CD4-positive, CD25-positive, alpha-beta regulatory T cell (primary cell): ENCODE data around the gene TRABD2B. TPM values are rescaled to one million over a fixed set of nuclear protein-coding genes. Genes with fewer than 3 reads are reported as not detected.

Experiments used
- ATAC-seq, 2 donors: fragments of 150-1000 bp; cut with Tn5 transposase; one replicate each; pipeline ENCODE4 v1.10.0; 2021; ENCODE audit warnings: low read depth in 2 of 2, moderate number of reproducible peaks in 2 of 2, moderate library complexity in 1 of 2
- DNase-seq, 3 donors: peaks; one replicate each; pipeline versions ENCODE4 v3.0.0 to v3.0.0-alpha.2; 2012 to 2022; ENCODE audit warnings: mixed read lengths in 1 of 3
- H3K27ac ChIP-seq: one replicate; pipeline ENCODE4 v1.7.0; 2013; ENCODE audit warnings: mild to moderate bottlenecking, low read length; ENCODE audit not compliant: insufficient read depth, poor library complexity, severe bottlenecking
- H3K27me3 ChIP-seq: one replicate; pipeline ENCODE4 v1.7.0; 2013; ENCODE audit warnings: low read length; ENCODE audit not compliant: control insufficient read depth, insufficient read depth
- H3K36me3 ChIP-seq: one replicate; pipeline ENCODE4 v1.7.0; 2013; ENCODE audit warnings: mild to moderate bottlenecking, low read length, moderate library complexity; ENCODE audit not compliant: control insufficient read depth, insufficient read depth
- H3K4me1 ChIP-seq: 2 replicates; pipeline ENCODE4 v1.7.0; 2013; ENCODE audit warnings: mild to moderate bottlenecking, low read length; ENCODE audit not compliant: insufficient read depth, control insufficient read depth, poor library complexity, severe bottlenecking
- H3K4me3 ChIP-seq: one replicate; pipeline ENCODE4 v1.7.0; 2013; ENCODE audit warnings: low read depth, mild to moderate bottlenecking, low read length, moderate library complexity
- H3K9me3 ChIP-seq, 2 experiments: 1 replicate in 1 of 2; 2 replicates in 1 of 2; pipeline ENCODE4 v1.7.0; 2013; ENCODE audit warnings: low read length in 2 of 2, mild to moderate bottlenecking in 1 of 2, moderate library complexity in 1 of 2; ENCODE audit not compliant: control insufficient read depth in 2 of 2
- H3K27ac Mint-ChIP-seq, 3 donors: one replicate each; pipeline ENCODE4 v1.8.0; 2020 to 2022; ENCODE audit warnings: mild to moderate bottlenecking in 3 of 3, mixed read lengths in 3 of 3, moderate library complexity in 2 of 3
- H3K27me3 Mint-ChIP-seq: one replicate; pipeline ENCODE4 v1.8.0; 2022; ENCODE audit warnings: mild to moderate bottlenecking, mixed read lengths
- H3K36me3 Mint-ChIP-seq: one replicate; pipeline ENCODE4 v1.8.0; 2020; ENCODE audit warnings: mixed read lengths
- H3K4me1 Mint-ChIP-seq, 4 donors: one replicate each; pipeline ENCODE4 v1.8.0; 2020 to 2022; ENCODE audit warnings: mixed read lengths in 4 of 4, mild to moderate bottlenecking in 1 of 4
- H3K4me3 Mint-ChIP-seq, 4 donors: one replicate each; pipeline ENCODE4 v1.8.0; 2020 to 2022; ENCODE audit warnings: mild to moderate bottlenecking in 4 of 4, mixed read lengths in 4 of 4, moderate library complexity in 3 of 4
- H3K9me3 Mint-ChIP-seq, 7 donors: one replicate each; pipeline ENCODE4 v1.8.0; 2020 to 2022; ENCODE audit warnings: mixed read lengths in 7 of 7, mild to moderate bottlenecking in 3 of 7, moderate library complexity in 2 of 7
- polyA plus RNA-seq, 4 donors: library from polyadenylated mRNA; unstranded; fragments of 300-500 nt; fragmentation: Illumina TruSeq; gene quantifications; one replicate each; pipeline ENCODE4 v1.2.3, GENCODE V29; 2021
- total RNA-seq: library from RNA; stranded (reverse); gene quantifications from one replicate; pipeline ENCODE4 v1.2.3, GENCODE V29; 2022

TRABD2B gene
- total and polyA plus RNA-seq, 5 donors from 2014 or later, result not detected

DNA sequence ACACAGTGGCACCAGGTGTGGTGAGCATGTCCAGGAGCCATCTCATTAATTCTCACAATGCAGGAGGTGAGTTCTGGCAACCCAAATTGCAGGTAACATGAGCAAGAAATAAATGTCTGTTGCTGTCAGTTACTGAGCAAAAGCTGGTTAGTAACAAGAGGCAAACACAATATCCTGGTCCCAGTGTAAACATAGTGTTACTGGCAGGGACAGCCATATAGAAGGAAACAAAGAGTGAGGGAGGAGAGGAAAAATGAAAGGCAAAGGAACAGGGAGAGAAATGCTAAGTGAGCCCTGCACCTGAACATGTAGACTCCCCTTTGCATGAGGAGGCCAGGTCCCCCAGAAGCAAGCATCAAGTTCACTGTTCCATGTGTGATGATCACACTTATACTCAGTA lies 203.6 kb downstream of the TRABD2B start:
- no peaks in the 10 kb centered on the region for H3K4me1 Mint-ChIP-seq
- Histone ChIP-seq H3K36me3 (no peaks in the 10 kb centered on the region), H3K4me3 (no peak overlapping the region), H3K4me1 (no peaks in the 10 kb centered on the region), H3K27ac (no peak overlapping the region), H3K27me3 (no peaks in the 10 kb centered on the region), H3K9me3 (no peaks in the 10 kb centered on the region)
- H3K9me3 Mint-ChIP-seq, result peaks cover 0 to 2% (median 0%) of the 10 kb centered on the region in 7 donors
- H3K36me3 Mint-ChIP-seq, result no peaks in the 10 kb centered on the region
- no peak overlapping the region for H3K27ac Mint-ChIP-seq
- no peak for DNase-seq
- no peaks in the 10 kb centered on the region for H3K27me3 Mint-ChIP-seq
- ATAC-seq, result no peak
- no peak overlapping the region for H3K4me3 Mint-ChIP-seq

DNA sequence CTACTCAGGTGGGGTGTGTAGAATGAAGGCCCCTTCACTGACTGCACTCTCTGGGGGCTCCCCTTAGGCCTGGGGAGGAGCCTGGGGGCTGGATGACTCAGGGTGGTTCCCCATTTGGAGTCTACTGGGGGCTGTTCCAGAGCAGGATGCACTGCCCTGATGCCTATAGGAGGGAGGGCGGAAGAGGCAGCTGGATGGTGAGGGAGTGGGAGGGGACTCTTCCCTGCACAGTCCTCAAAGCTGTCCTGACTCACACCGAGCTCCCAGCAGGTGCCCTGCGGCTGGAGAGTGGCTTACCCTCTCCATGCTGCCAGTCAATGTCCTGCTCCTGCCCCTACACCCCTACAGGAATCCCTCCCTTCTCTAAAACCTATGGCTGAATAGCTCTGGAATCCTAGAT lies 204.4 kb downstream of the TRABD2B start:
- no peaks in the 10 kb centered on the region for H3K27me3 Mint-ChIP-seq
- Histone ChIP-seq H3K4me1 (no peaks in the 10 kb centered on the region), H3K4me3 (no peak overlapping the region), H3K9me3 (no peaks in the 10 kb centered on the region), H3K36me3 (no peaks in the 10 kb centered on the region), H3K27ac (no peak overlapping the region), H3K27me3 (no peaks in the 10 kb centered on the region)
- no peak for ATAC-seq
- no peak overlapping the region for H3K27ac Mint-ChIP-seq
- DNase-seq, result no peak
- no peak overlapping the region for H3K4me3 Mint-ChIP-seq
- H3K4me1 Mint-ChIP-seq, result no peaks in the 10 kb centered on the region
- peaks cover 0 to 2% (median 0%) of the 10 kb centered on the region in 7 donors for H3K9me3 Mint-ChIP-seq
- H3K36me3 Mint-ChIP-seq, result no peaks in the 10 kb centered on the region

DNA sequence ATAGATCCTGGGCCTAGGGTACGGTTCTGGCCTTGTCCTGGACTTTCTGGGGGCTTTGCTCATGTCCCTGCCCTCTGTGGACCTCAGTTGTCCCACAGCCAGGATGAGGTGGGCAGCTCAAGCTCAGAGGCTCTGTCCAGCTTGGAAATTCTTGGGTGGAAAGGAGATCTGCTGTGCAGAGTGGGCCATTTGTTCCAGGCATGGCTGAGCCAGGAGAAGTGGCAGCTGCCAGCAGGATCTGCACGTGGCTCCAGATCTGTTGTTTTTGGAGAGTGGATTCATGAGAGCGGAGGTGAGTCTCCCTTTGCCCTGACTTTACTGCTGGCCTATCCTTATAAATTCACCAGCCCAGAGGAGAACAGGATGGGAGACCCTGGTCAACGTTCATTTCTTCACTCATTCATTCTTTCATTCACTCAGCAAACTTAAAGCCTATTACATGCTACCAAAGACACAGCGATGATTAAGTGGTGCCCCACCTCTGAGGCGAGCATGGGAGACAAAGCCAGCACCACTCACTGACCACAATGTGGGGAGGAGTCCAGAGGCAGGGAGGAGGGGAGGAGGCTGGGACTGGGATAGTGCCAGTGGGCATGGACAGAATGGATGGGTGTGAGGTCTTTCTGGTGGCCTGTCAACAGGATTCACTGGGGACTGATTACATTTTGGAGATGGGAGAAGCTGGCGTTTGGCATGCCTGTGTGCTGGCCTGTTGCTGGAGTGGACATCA lies 205.1 kb downstream of the TRABD2B start:
- Histone ChIP-seq H3K36me3 (no peaks in the 10 kb centered on the region), H3K27ac (no peak overlapping the region), H3K4me3 (no peak overlapping the region), H3K4me1 (no peaks in the 10 kb centered on the region), H3K9me3 (no peaks in the 10 kb centered on the region), H3K27me3 (no peaks in the 10 kb centered on the region)
- Mint-ChIP-seq H3K27me3 (no peaks in the 10 kb centered on the region), H3K4me3 (no peak overlapping the region), H3K36me3 (no peaks in the 10 kb centered on the region), H3K4me1 (no peaks in the 10 kb centered on the region), H3K27ac (peak overlapping the region in 1 of 3 donors; percentile 20), H3K9me3 (peaks cover 0 to 2% (median 0%) of the 10 kb centered on the region in 7 donors)
- no peak for DNase-seq
- no peak for ATAC-seq

DNA sequence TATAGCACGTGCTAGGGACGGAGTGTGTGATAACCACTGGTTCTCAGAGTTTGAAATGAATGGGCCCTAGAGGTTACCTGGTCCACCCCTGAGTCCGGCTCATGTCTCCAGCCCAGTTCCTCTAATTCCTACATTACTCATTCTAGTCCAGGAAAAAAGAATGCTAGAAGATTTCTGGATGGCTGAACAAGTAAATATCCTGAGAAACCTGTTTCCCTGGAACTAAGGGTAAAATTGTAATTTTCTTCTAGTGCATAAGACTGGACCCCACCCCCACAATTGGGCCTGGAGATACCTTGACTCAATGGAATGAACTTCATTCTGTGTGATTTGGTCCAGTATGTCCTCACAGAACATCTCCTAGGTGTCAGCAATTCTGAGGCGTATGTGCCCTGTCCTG lies 208.4 kb downstream of the TRABD2B start:
- H3K9me3 Mint-ChIP-seq, result peaks cover 0 to 4% (median 0%) of the 10 kb centered on the region in 7 donors
- H3K36me3 Mint-ChIP-seq, result no peaks in the 10 kb centered on the region
- Histone ChIP-seq H3K9me3 (no peaks in the 10 kb centered on the region), H3K27me3 (no peaks in the 10 kb centered on the region), H3K36me3 (no peaks in the 10 kb centered on the region), H3K4me1 (no peaks in the 10 kb centered on the region), H3K27ac (no peak overlapping the region), H3K4me3 (no peak overlapping the region)
- ATAC-seq (no peak), DNase-seq (no peak)
- no peaks in the 10 kb centered on the region for H3K4me1 Mint-ChIP-seq
- no peak overlapping the region for H3K4me3 Mint-ChIP-seq
- no peak overlapping the region for H3K27ac Mint-ChIP-seq
- H3K27me3 Mint-ChIP-seq, result no peaks in the 10 kb centered on the region

DNA sequence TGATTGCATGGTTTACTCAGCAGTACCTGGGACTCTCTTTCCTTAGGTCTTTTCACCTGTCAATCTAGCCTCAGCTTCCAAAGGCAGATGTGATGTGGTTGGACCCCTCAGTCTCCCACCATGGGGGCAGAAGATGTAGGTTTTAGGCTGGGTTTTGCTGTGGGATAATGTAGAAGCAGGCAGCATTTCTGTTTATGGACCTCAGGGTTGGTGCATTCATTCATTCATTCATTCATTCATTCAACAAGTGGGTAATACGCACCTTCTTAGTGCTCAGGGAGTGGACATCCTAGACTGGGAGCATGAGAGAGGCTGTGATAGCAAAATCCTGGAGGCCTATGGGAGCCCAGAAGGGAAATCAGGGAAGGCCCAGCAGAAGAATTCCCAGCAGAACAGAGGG lies 209.6 kb downstream of the TRABD2B start:
- Histone ChIP-seq H3K27me3 (no peaks in the 10 kb centered on the region), H3K27ac (no peak overlapping the region), H3K4me1 (no peaks in the 10 kb centered on the region), H3K36me3 (no peaks in the 10 kb centered on the region), H3K9me3 (no peaks in the 10 kb centered on the region), H3K4me3 (no peak overlapping the region)
- Mint-ChIP-seq H3K27ac (no peak overlapping the region), H3K36me3 (no peaks in the 10 kb centered on the region), H3K9me3 (peaks cover 0 to 2% (median 0%) of the 10 kb centered on the region in 7 donors), H3K4me3 (no peak overlapping the region), H3K27me3 (no peaks in the 10 kb centered on the region), H3K4me1 (no peaks in the 10 kb centered on the region)
- no peak for DNase-seq
- ATAC-seq, result no peak

DNA sequence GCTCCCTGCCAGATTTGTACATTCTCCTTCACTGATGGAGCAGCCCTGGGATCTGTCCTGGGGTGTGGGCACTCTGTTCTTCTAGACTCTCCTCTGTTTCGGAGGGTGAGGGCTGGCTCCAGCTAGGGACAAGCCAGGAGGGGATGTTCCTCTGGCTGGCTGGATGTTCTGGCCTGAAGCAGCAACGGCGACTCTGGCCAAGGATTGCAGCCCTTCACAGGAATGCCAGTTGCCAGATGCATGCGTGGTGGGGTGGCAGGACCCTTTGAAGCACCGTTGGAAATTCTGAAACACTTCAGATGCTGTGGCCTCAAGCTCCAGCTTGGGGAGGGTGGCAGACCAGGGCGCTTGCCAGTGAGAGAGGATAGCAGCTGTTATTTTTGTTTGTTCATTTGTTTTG lies 210.9 kb downstream of the TRABD2B start:
- no peaks in the 10 kb centered on the region for H3K27me3 Mint-ChIP-seq
- H3K9me3 Mint-ChIP-seq, result peaks cover 0 to 2% (median 0%) of the 10 kb centered on the region in 7 donors
- no peaks in the 10 kb centered on the region for H3K9me3 ChIP-seq
- DNase-seq, result no peak
- no peak overlapping the region for H3K4me3 Mint-ChIP-seq
- H3K27ac ChIP-seq, result no peak overlapping the region
- no peaks in the 10 kb centered on the region for H3K36me3 ChIP-seq
- H3K4me1 Mint-ChIP-seq, result no peaks in the 10 kb centered on the region
- H3K4me1 ChIP-seq, result no peaks in the 10 kb centered on the region
- H3K27me3 ChIP-seq, result no peaks in the 10 kb centered on the region
- H3K27ac Mint-ChIP-seq, result no peak overlapping the region
- H3K36me3 Mint-ChIP-seq, result no peaks in the 10 kb centered on the region
- H3K4me3 ChIP-seq, result no peak overlapping the region
- ATAC-seq, result no peak

DNA sequence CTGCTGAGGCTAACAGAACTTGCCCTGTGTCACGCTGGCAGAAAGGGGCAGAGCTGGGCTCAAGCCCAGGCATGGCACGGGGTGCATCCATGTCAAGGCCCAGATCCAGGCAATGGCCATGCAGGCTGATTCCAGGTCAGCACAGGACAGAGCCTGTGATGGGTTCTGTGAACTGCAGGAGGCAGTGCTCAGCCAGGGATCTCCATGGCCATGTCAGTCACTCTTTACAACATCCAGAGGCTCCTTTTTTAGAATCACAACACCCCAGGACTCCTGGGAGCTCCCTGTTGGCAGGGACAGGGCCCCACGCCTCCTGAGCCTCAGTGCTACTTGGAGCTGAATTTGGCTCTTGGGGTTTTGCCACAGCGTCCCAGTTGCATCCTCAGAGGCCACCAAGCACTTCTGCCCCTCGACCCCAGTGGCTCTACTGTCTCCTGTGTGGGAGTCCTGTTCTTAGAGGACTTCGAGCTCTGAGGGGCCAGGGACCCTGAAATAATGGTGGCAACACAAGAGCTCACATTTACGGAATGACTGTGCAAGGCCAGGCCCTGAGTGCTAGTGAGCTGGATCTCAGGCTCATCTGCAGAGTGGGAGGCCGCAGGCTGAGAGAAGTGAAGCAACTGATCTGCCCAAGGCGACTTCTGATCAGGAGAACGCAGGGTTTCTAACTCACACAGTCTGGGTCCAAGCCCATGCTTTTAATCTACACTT lies 211.5 kb downstream of the TRABD2B start:
- Mint-ChIP-seq H3K27ac (no peak overlapping the region), H3K4me1 (no peaks in the 10 kb centered on the region), H3K36me3 (no peaks in the 10 kb centered on the region), H3K4me3 (no peak overlapping the region), H3K9me3 (peaks cover 0 to 2% (median 0%) of the 10 kb centered on the region in 7 donors), H3K27me3 (no peaks in the 10 kb centered on the region)
- DNase-seq (no peak), ATAC-seq (no peak)
- Histone ChIP-seq H3K27me3 (no peaks in the 10 kb centered on the region), H3K36me3 (no peaks in the 10 kb centered on the region), H3K4me3 (no peak overlapping the region), H3K4me1 (no peaks in the 10 kb centered on the region), H3K27ac (no peak overlapping the region), H3K9me3 (no peaks in the 10 kb centered on the region)

DNA sequence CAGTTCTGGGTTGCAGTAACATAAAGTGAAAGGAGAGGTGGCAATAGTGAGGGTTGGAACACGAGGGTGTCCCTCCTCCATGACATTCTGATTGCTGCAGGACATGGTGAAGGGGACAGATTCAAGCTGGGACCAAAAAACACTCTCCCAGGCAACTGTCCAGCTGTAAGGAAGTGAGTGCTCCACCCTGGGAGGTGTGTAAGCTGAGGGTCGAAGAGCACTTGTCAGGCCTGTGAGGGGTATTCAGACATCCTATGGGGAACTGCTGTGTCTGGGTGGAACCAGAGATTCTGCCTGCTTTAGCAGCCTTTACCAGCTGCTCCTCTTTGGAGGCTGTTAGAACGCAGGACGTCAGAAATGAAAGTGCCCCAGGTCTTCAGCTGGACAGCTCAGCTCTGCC lies 212.1 kb downstream of the TRABD2B start:
- DNase-seq (no peak), ATAC-seq (no peak)
- H3K27me3 ChIP-seq, result no peaks in the 10 kb centered on the region
- Mint-ChIP-seq H3K27ac (no peak overlapping the region), H3K27me3 (no peaks in the 10 kb centered on the region), H3K4me1 (no peaks in the 10 kb centered on the region), H3K4me3 (no peak overlapping the region), H3K36me3 (no peaks in the 10 kb centered on the region), H3K9me3 (peaks cover 0 to 2% (median 0%) of the 10 kb centered on the region in 7 donors)
- no peaks in the 10 kb centered on the region for H3K9me3 ChIP-seq
- no peaks in the 10 kb centered on the region for H3K36me3 ChIP-seq
- H3K27ac ChIP-seq, result no peak overlapping the region
- no peak overlapping the region for H3K4me3 ChIP-seq
- H3K4me1 ChIP-seq, result no peaks in the 10 kb centered on the region
